Putamen (tissue), 1 donor: ENCODE data around the gene CRTAC1.
"Not testable (repeated sequence)": the region's sequence is repeated elsewhere in the genome, so short reads cannot be mapped to it uniquely, and the experiment has no call there.

Experiments
- DNase-seq: peaks from one replicate; pipeline ENCODE4 v3.0.0-alpha.2; 2016; ENCODE audit warnings: low spot score

CRTAC1 gene

GRCh38 chr10:97842656-97843280 lies 187.7 kb downstream of the CRTAC1 start:
- no peak for DNase-seq

- DNase-seq: not testable (repeated sequence)
Observed at GRCh38 chr10:97842114-97842513, 188.3 kb downstream of the CRTAC1 start.

- DNase-seq: not testable (repeated sequence)
Observed at GRCh38 chr10:97841166-97841565, 189.3 kb downstream of the CRTAC1 start.

GRCh38 chr10:97838091-97838490 lies 192.3 kb downstream of the CRTAC1 start:
- DNase-seq: no peak

GRCh38 chr10:97836446-97836845 lies 194.0 kb downstream of the CRTAC1 start:
- DNase-seq: no peak

- DNase-seq: no peak
Observed at GRCh38 chr10:97831259-97831658, 199.2 kb downstream of the CRTAC1 start.

- no peak for DNase-seq
Observed at GRCh38 chr10:97830064-97830463, 200.4 kb downstream of the CRTAC1 start.

GRCh38 chr10:97828721-97829120 lies 201.7 kb downstream of the CRTAC1 start:
- no peak for DNase-seq

- no peak for DNase-seq
Observed at GRCh38 chr10:97827702-97828291, 202.6 kb downstream of the CRTAC1 start.

- DNase-seq: no peak
Observed at GRCh38 chr10:97826892-97827291, 203.5 kb downstream of the CRTAC1 start.

- no peak for DNase-seq
Observed at GRCh38 chr10:97825020-97825760, 205.2 kb downstream of the CRTAC1 start.

GRCh38 chr10:97823734-97824133 lies 206.7 kb downstream of the CRTAC1 start:
- DNase-seq: no peak

- no peak for DNase-seq
Observed at GRCh38 chr10:97822261-97822687, 208.1 kb downstream of the CRTAC1 start.

GRCh38 chr10:97821308-97822038 lies 208.9 kb downstream of the CRTAC1 start:
- no peak for DNase-seq

- no peak for DNase-seq
Observed at GRCh38 chr10:97820096-97820704, 210.2 kb downstream of the CRTAC1 start.

- DNase-seq: no peak
Observed at GRCh38 chr10:97818572-97818971, 211.8 kb downstream of the CRTAC1 start.

- DNase-seq: no peak
Observed at GRCh38 chr10:97816609-97817008, 213.8 kb downstream of the CRTAC1 start.
